K562 (cell line): Measurements from ENCODE around the gene PRR36. TPM values are rescaled to one million over a fixed set of nuclear protein-coding genes. Genes with fewer than 3 reads are reported as not detected.
A peak's percentile ranks its signal among the peaks of the same experiment; 100 is the strongest.
"Not testable (repeated sequence)": the region's sequence is repeated elsewhere in the genome, so short reads cannot be mapped to it uniquely, and the experiment has no call there.

Source experiments
- ATAC-seq: fragments of 200-7000 bp; cut with Tn5 transposase; 3 replicates; pipeline ENCODE4 v1.9.1; 2020; ENCODE audit warnings: moderate library complexity
- BruUV-seq: library from RNA; stranded (reverse); fragments of 400-500 nt; replicated peaks from 2 replicates; lab custom pipeline; 2021; lab: Mats Ljungman, UMichigan
- CTCF ChIA-PET: fragments of 300-600 bp; formaldehyde crosslinking; extraction: SDS; loops from one replicate; lab custom pipeline; 2021; ENCODE audit warnings: low intra/inter-chr PET ratio; lab: Yijun Ruan, JAX
- POLR2A ChIA-PET: fragments of 300-600, 350-650 bp; sonication (Branson Sonifier 250); formaldehyde crosslinking; extraction: SDS; loops from one replicate; lab custom pipeline; 2021; ENCODE audit warnings: antibody characterized with exemption, inconsistent platforms; lab: Yijun Ruan, JAX
- DNase-seq, 4 experiments: peaks; one replicate each; pipeline versions ENCODE4 v3.0.0 to v3.0.0-alpha.2; 2011 to 2018; ENCODE audit warnings: low spot score in 3 of 4, mixed read lengths in 3 of 4; ENCODE audit errors: extremely low read depth in 1 of 4
- FAIRE-seq: peaks from 2 replicates; lab custom pipeline; 2011; peaks lifted over from hg19 to GRCh38; lab: Jason Lieb, UNC
- H2AFZ ChIP-seq: 2 replicates; pipeline ENCODE4 v1.6.0; 2011; ENCODE audit warnings: low read depth, low read length, control low read depth, inconsistent platforms
- H3K27ac ChIP-seq: fragments of 200-600 bp; 3 replicates; pipeline ENCODE4 v1.8.0; 2011; ENCODE audit warnings: low read depth, mild to moderate bottlenecking, control low read depth, inconsistent platforms, low read length, moderate library complexity, mixed read lengths; ENCODE audit errors: extremely low read depth
- H3K27me3 ChIP-seq, 2 experiments: fragments of 300-600 bp in 1 of 2; 2 replicates in 1 of 2; 3 replicates in 1 of 2; pipeline versions ENCODE4 v1.6.0 to v1.8.0; 2011; ENCODE audit warnings: inconsistent platforms in 2 of 2, low read length in 2 of 2, mild to moderate bottlenecking in 1 of 2, mixed read lengths in 1 of 2, moderate library complexity in 1 of 2; ENCODE audit not compliant: control insufficient read depth in 2 of 2, insufficient read depth in 2 of 2
- H3K36me3 ChIP-seq: fragments of 300-600 bp; 3 replicates; pipeline ENCODE4 v1.8.0; 2011; ENCODE audit warnings: mild to moderate bottlenecking, low read length, inconsistent platforms; ENCODE audit not compliant: control insufficient read depth, insufficient read depth
- H3K4me1 ChIP-seq, 2 experiments: fragments of 200-600 bp in 1 of 2; replicated peaks in 1 of 2; 2 replicates in 1 of 2; 3 replicates in 1 of 2; pipeline versions ENCODE4 v1.5.1 to v1.8.0; 2011; ENCODE audit warnings: inconsistent platforms in 2 of 2, low read length in 2 of 2, mild to moderate bottlenecking in 1 of 2, mixed read lengths in 1 of 2, moderate library complexity in 1 of 2; ENCODE audit not compliant: control insufficient read depth in 2 of 2, insufficient read depth in 2 of 2
- H3K4me2 ChIP-seq: 2 replicates; pipeline ENCODE4 v1.6.1; 2011; ENCODE audit warnings: low read length, control low read depth, inconsistent platforms, mixed read lengths; ENCODE audit not compliant: insufficient read depth
- H3K4me3 ChIP-seq: fragments of 200-600 bp; sonication (generic), shearing (Covaris generic); 2 replicates; pipeline ENCODE4 v1.5.1; 2016; ENCODE audit warnings: control low read depth, inconsistent platforms
- H3K79me2 ChIP-seq: fragments of 200-600 bp; 3 replicates; pipeline ENCODE4 v1.8.0; 2011; ENCODE audit warnings: low read length, inconsistent platforms; ENCODE audit not compliant: control insufficient read depth, insufficient read depth
- H3K9ac ChIP-seq, 2 experiments: 2 replicates each; pipeline versions ENCODE4 v1.6.0 to v1.6.1; 2011; ENCODE audit warnings: low read depth in 2 of 2, low read length in 2 of 2, control low read depth in 1 of 2, inconsistent platforms in 1 of 2, mild to moderate bottlenecking in 1 of 2, mixed read lengths in 1 of 2; ENCODE audit not compliant: insufficient read depth in 1 of 2
- H3K9me1 ChIP-seq: one replicate; pipeline ENCODE4 v1.6.0; 2011; ENCODE audit warnings: inconsistent platforms, mild to moderate bottlenecking, low read length, moderate library complexity; ENCODE audit not compliant: control insufficient read depth, insufficient read depth
- H3K9me3 ChIP-seq: replicated peaks from 2 replicates; pipeline ENCODE4 v1.5.1; 2011; ENCODE audit warnings: low read depth, low read length, inconsistent platforms; ENCODE audit not compliant: control insufficient read depth, insufficient read depth
- H4K20me1 ChIP-seq: replicated peaks from 2 replicates; pipeline ENCODE4 v1.6.1; 2011; ENCODE audit warnings: low read length, inconsistent platforms, mixed read lengths; ENCODE audit not compliant: control insufficient read depth, insufficient read depth
- TFAP4 ChIP-seq: sonication (generic); formaldehyde crosslinking; IDR thresholded peaks from 2 replicates; pipeline ENCODE4 v1.8.0; 2022; ENCODE audit warnings: missing genetic modification reagents, mild to moderate bottlenecking, moderate library complexity, borderline replicate concordance
- WGBS: fragments of 100-300 bp; shearing (Covaris generic); methylation state at CpG from one replicate; pipeline ENCODE4 v1.1.6; 2016; ENCODE audit warnings: low coverage, mixed read lengths; ENCODE audit not compliant: insufficient coverage; ENCODE audit errors: missing lambda C conversion rate; 5-methylcytosine and 5-hydroxymethylcytosine counted together
- in situ Hi-C: fragments of 300-500 bp; cut with MboI; formaldehyde crosslinking; loops from 4 replicates; pipeline ENCODE4 v1.15.0; 2018; ENCODE audit warnings: inconsistent platforms, mixed read lengths
- intact Hi-C: fragments of 100-400 bp; cut with micrococcal nuclease; formaldehyde crosslinking; loops from 2 replicates; pipeline ENCODE4 v1.14.2; 2022
- polyA plus RNA-seq, 8 experiments: library from polyadenylated mRNA; depleted of rRNA in 4 of 8; stranded (reverse) in 5 of 8; unstranded in 3 of 8; fragments of >200 nt; fragmentation: Nextera tagmentation in 2 of 8; fragmentation: Illumina TruSeq in 1 of 8; extraction: Ambion mirVana in 2 of 8; extraction: Trizol in 1 of 8; gene quantifications; 2 replicates each; pipeline versions ENCODE4 v1.2.1 to v1.2.3, GENCODE V29; 2011 to 2014; ENCODE audit warnings: inconsistent platforms in 1 of 8, missing spikeins in 1 of 8
- total RNA-seq, 7 experiments: library from RNA; depleted of rRNA in 6 of 7; stranded (reverse); fragments of >200 nt in 6 of 7; fragmentation: Illumina TruSeq in 2 of 7; extraction: Trizol in 2 of 7; gene quantifications; 2 replicates each; pipeline versions ENCODE4 v1.2.1 to v1.2.3, GENCODE V29; 2011 to 2021; ENCODE audit warnings: low replicate concordance in 1 of 7

Gene PRR36
- total and polyA plus RNA-seq, 9 of the 15 experiments (the other 6 are each of a cell fraction or from before 2014, with no cell fraction given), result 0.05 to 0.42 (median 0.06) TPM; not detected in 6

GRCh38 chr19:7918062-7918614 lies 43.9 kb upstream of the PRR36 start:
- intact Hi-C loops, result not testable (repeated sequence)

More at GRCh38 chr19:7918062-7918614, 43.9 kb upstream of the PRR36 start:
- ATAC-seq, in situ Hi-C loops, BruUV-seq, H3K27ac ChIP-seq, FAIRE-seq, H2AFZ ChIP-seq, H3K9me3 ChIP-seq, H3K27me3 ChIP-seq, CTCF ChIA-PET, H4K20me1 ChIP-seq, POLR2A ChIA-PET, DNase-seq, H3K9me1 ChIP-seq, H3K4me3 ChIP-seq, H3K9ac ChIP-seq: not testable (repeated sequence)
- H3K4me2 ChIP-seq, result peak overlapping the region; percentile 97; the same call in 1 of the 2 replicates
- peaks cover 9 to 71% of the 10 kb centered on the region in 2 experiments for H3K4me1 ChIP-seq
- WGBS, result 98% methylated on average over 16 of the region's 29 CpGs
- peaks cover 17% of the 10 kb centered on the region; the same call in 1 of the 3 replicates for H3K36me3 ChIP-seq
- 0 out of 2 replicates have a peak, but pooled peaks have one; percentile 4 for TF ChIP-seq TFAP4 (CRISPR knock-in tag)
- H3K79me2 ChIP-seq, result peaks cover 14% of the 10 kb centered on the region
